Gastroesophageal sphincter (tissue), 4 donors: ENCODE measurements around the gene HS6ST3. TPM values are rescaled to one million over a fixed set of nuclear protein-coding genes. Genes with fewer than 3 reads are reported as not detected.

Experiments
- ATAC-seq: fragments of 150-250 bp; one replicate; pipeline ENCODE4 v1.9.1; 2016; ENCODE audit warnings: mild to moderate bottlenecking, moderate library complexity
- H3K27ac ChIP-seq, 4 donors: fragments of 200-600 bp; sonication (generic) in 3 of 4; 1 replicate in 3 of 4; 2 replicates in 1 of 4; pipeline ENCODE4 v1.5.1; 2016 to 2019
- H3K27me3 ChIP-seq: fragments of 200-600 bp; sonication (generic); one replicate; pipeline ENCODE4 v1.5.1; 2019
- H3K36me3 ChIP-seq, 2 donors: fragments of 200-600 bp; sonication (generic); one replicate each; pipeline ENCODE4 v1.5.1; 2019; ENCODE audit warnings: control low read depth in 1 of 2
- H3K4me1 ChIP-seq, 3 donors: fragments of 200-600 bp; sonication (generic); 1 replicate in 2 of 3; 2 replicates in 1 of 3; pipeline ENCODE4 v1.5.1; 2016 to 2019; ENCODE audit warnings: control low read depth in 2 of 3
- H3K4me3 ChIP-seq, 2 donors: fragments of 200-600 bp; sonication (generic); one replicate each; pipeline ENCODE4 v1.5.1; 2019; ENCODE audit warnings: mild to moderate bottlenecking in 1 of 2, moderate library complexity in 1 of 2
- H3K9me3 ChIP-seq, 3 donors: fragments of 200-600 bp; sonication (generic); one replicate each; pipeline ENCODE4 v1.5.1; 2017 to 2019; ENCODE audit warnings: control low read depth in 2 of 3
- CTCF ChIP-seq, 4 experiments: fragments of 200-600 bp in 2 of 4; fragments of 450-650 bp in 2 of 4; sonication (generic) in 1 of 4; IDR thresholded peaks; one replicate each; pipeline ENCODE4 v1.5.1; 2017 to 2019; ENCODE audit warnings: antibody characterized with exemption in 4 of 4, mild to moderate bottlenecking in 2 of 4, moderate library complexity in 2 of 4
- EP300 ChIP-seq: sonication (generic); formaldehyde crosslinking; IDR thresholded peaks from one replicate; pipeline ENCODE4 v1.6.1; 2017; ENCODE audit warnings: antibody characterized with exemption, mild to moderate bottlenecking
- POLR2A ChIP-seq, 2 donors: fragments of 450-650 bp; IDR thresholded peaks; one replicate each; pipeline ENCODE4 v1.6.1; 2017; ENCODE audit warnings: antibody characterized with exemption in 2 of 2, mild to moderate bottlenecking in 2 of 2, moderate library complexity in 1 of 2
- POLR2AphosphoS5 ChIP-seq: sonication (generic); formaldehyde crosslinking; IDR thresholded peaks from one replicate; pipeline ENCODE4 v1.6.1; 2017; ENCODE audit warnings: antibody characterized with exemption
- WGBS, 2 donors: methylation state at CpG; one replicate each; pipeline ENCODE4 v1.1.5; 2018; ENCODE audit warnings: low coverage in 1 of 2; 5-methylcytosine and 5-hydroxymethylcytosine counted together
- total RNA-seq, 4 donors: library from RNA; depleted of rRNA; stranded (reverse); fragments of >200 nt; gene quantifications; one replicate each; pipeline ENCODE4 v1.1.0, GENCODE V29; 2016

The HS6ST3 gene
- total RNA-seq, 4 donors from 2014 or later = 3.4 to 13.2 (median 5.2) TPM

- H3K27ac ChIP-seq = no peak overlapping the region
- no peak overlapping the region for H3K4me3 ChIP-seq
- no peaks in the 10 kb centered on the region for H3K9me3 ChIP-seq
- TF ChIP-seq CTCF (IDR thresholded peaks at IDR 0.05) (no peak), POLR2AphosphoS5 (no peak), EP300 (no peak)
- WGBS, 2 donors = 83 to 84% methylated on average over 2 to 3 of the region's 3 CpGs
- no peaks in the 10 kb centered on the region for H3K4me1 ChIP-seq
- H3K27me3 ChIP-seq = no peaks in the 10 kb centered on the region
- no peaks in the 10 kb centered on the region for H3K36me3 ChIP-seq
- ATAC-seq = no peak
These were observed 716.8 kb downstream of the HS6ST3 start for GRCh38 chr13:96806746-96807145.

- no peak for ATAC-seq
- no peak overlapping the region for H3K27ac ChIP-seq
- H3K9me3 ChIP-seq = no peaks in the 10 kb centered on the region
- WGBS, 2 donors = 53 to 68% methylated on average over 3 to 4 of the region's 5 CpGs
- no peak for TF ChIP-seq POLR2AphosphoS5
- no peak for TF ChIP-seq POLR2A (IDR thresholded peaks at IDR 0.05)
- no peak for TF ChIP-seq CTCF (IDR thresholded peaks at IDR 0.05)
- TF ChIP-seq EP300 = no peak
- no peak overlapping the region for H3K4me3 ChIP-seq
- no peaks in the 10 kb centered on the region for H3K27me3 ChIP-seq
- H3K4me1 ChIP-seq = no peaks in the 10 kb centered on the region
- no peaks in the 10 kb centered on the region for H3K36me3 ChIP-seq
These were observed 719.6 kb downstream of the HS6ST3 start for GRCh38 chr13:96809366-96810096.

- Histone ChIP-seq H3K27ac (no peak overlapping the region), H3K4me1 (no peaks in the 10 kb centered on the region), H3K36me3 (no peaks in the 10 kb centered on the region), H3K4me3 (no peak overlapping the region), H3K27me3 (no peaks in the 10 kb centered on the region), H3K9me3 (peaks cover 0 to 4% (median 0%) of the 10 kb centered on the region in 3 donors)
- TF ChIP-seq POLR2AphosphoS5 = no peak
- TF ChIP-seq POLR2A (IDR thresholded peaks at IDR 0.05) = no peak
- TF ChIP-seq CTCF (IDR thresholded peaks at IDR 0.05) = no peak
- TF ChIP-seq EP300 = no peak
- ATAC-seq = no peak
- 50 to 73% methylated on average over 4 of the region's 4 CpGs for WGBS, 2 donors
These were observed 720.2 kb downstream of the HS6ST3 start for GRCh38 chr13:96810104-96810503.

GRCh38 chr13:96811049-96811448 lies 721.1 kb downstream of the HS6ST3 start:
- Histone ChIP-seq H3K27ac (no peak overlapping the region), H3K27me3 (no peaks in the 10 kb centered on the region), H3K9me3 (peaks cover 0 to 4% (median 0%) of the 10 kb centered on the region in 3 donors), H3K4me3 (no peak overlapping the region), H3K36me3 (no peaks in the 10 kb centered on the region), H3K4me1 (no peaks in the 10 kb centered on the region)
- no peak for ATAC-seq
- TF ChIP-seq EP300 = no peak
- no peak for TF ChIP-seq POLR2A (IDR thresholded peaks at IDR 0.05)
- TF ChIP-seq CTCF (IDR thresholded peaks at IDR 0.05) = no peak
- TF ChIP-seq POLR2AphosphoS5 = no peak
- WGBS, 2 donors = 69 to 71% methylated on average over 3 to 5 of the region's 5 CpGs

GRCh38 chr13:96816261-96816660 lies 726.4 kb downstream of the HS6ST3 start:
- ATAC-seq = peak; percentile 88
- no peak overlapping the region for H3K4me3 ChIP-seq
- no peaks in the 10 kb centered on the region for H3K36me3 ChIP-seq
- peak overlapping the region in 3 of 4 donors; percentile 19 to 58 (median 55) for H3K27ac ChIP-seq
- TF ChIP-seq POLR2AphosphoS5 (peak; percentile 48), POLR2A (IDR thresholded peaks at IDR 0.05) (no peak)
- no peaks in the 10 kb centered on the region for H3K27me3 ChIP-seq
- H3K4me1 ChIP-seq = peaks cover 0 to 6% (median 0%) of the 10 kb centered on the region in 3 donors
- peaks cover 0 to 4% (median 0%) of the 10 kb centered on the region in 3 donors for H3K9me3 ChIP-seq
- 44 to 49% methylated on average over 3 to 4 of the region's 4 CpGs for WGBS, 2 donors
